Subcutaneous abdominal adipose tissue (tissue), 5 donors: Measurements from ENCODE around the gene CHP1.

Experiments
- H3K27ac ChIP-seq: one replicate; pipeline ENCODE4 v1.7.0; 2013; ENCODE audit warnings: low read depth, mild to moderate bottlenecking, inconsistent platforms, low read length, moderate library complexity
- H3K27me3 ChIP-seq, 5 donors: one replicate each; pipeline ENCODE4 v1.7.0; 2013; ENCODE audit warnings: low read length in 5 of 5, inconsistent platforms in 1 of 5; ENCODE audit not compliant: control insufficient read depth in 5 of 5, insufficient read depth in 4 of 5
- H3K36me3 ChIP-seq, 5 donors: one replicate each; pipeline ENCODE4 v1.7.0; 2013; ENCODE audit warnings: low read length in 5 of 5; ENCODE audit not compliant: control insufficient read depth in 5 of 5, insufficient read depth in 5 of 5
- H3K4me1 ChIP-seq, 5 donors: one replicate each; pipeline ENCODE4 v1.7.0; 2013; ENCODE audit warnings: low read length in 5 of 5, mild to moderate bottlenecking in 3 of 5, moderate library complexity in 1 of 5; ENCODE audit not compliant: control insufficient read depth in 5 of 5, insufficient read depth in 5 of 5
- H3K4me3 ChIP-seq, 5 donors: one replicate each; pipeline ENCODE4 v1.7.0; 2013; ENCODE audit warnings: low read length in 5 of 5, low read depth in 1 of 5
- H3K9ac ChIP-seq, 5 donors: one replicate each; pipeline ENCODE4 v1.7.0; 2013; ENCODE audit warnings: low read length in 5 of 5, mild to moderate bottlenecking in 4 of 5, moderate library complexity in 3 of 5
- H3K9me3 ChIP-seq, 5 donors: one replicate each; pipeline ENCODE4 v1.7.0; 2013; ENCODE audit warnings: low read length in 5 of 5; ENCODE audit not compliant: control insufficient read depth in 5 of 5
- donor health status: healthy.
- donor health status: healthy.
- donor health status: healthy.
- donor health status: healthy.
- donor health status: healthy.

Gene CHP1

GRCh38 chr15:41323611-41324010 lies 92.5 kb downstream of the CHP1 start:
- H3K4me3 ChIP-seq = no peak overlapping the region
- no peaks in the 10 kb centered on the region for H3K27me3 ChIP-seq

GRCh38 chr15:41331281-41331680 lies 100.2 kb downstream of the CHP1 start:
- Histone ChIP-seq H3K27me3 (no peaks in the 10 kb centered on the region), H3K36me3 (no peaks in the 10 kb centered on the region), H3K4me3 (no peak overlapping the region), H3K9ac (peak overlapping the region in 1 of 5 donors; percentile 67), H3K9me3 (no peaks in the 10 kb centered on the region), H3K4me1 (peaks cover 0 to 21% (median 18%) of the 10 kb centered on the region in 5 donors), H3K27ac (no peak overlapping the region)

More at GRCh38 chr15:41323611-41324010, 92.5 kb downstream of the CHP1 start:
- H3K4me1 ChIP-seq = no peaks in the 10 kb centered on the region
- H3K27ac ChIP-seq = no peak overlapping the region
- no peak overlapping the region for H3K9ac ChIP-seq
- H3K9me3 ChIP-seq = no peaks in the 10 kb centered on the region
- no peaks in the 10 kb centered on the region for H3K36me3 ChIP-seq
